Ramos (cell line): ENCODE data around the gene CHFR.
"Not testable (repeated sequence)": the region's sequence is repeated elsewhere in the genome, so short reads cannot be mapped to it uniquely, and the experiment has no call there.

Experiments used
- in situ Hi-C: fragments of 300-500 bp; cut with MboI; formaldehyde crosslinking; loops from one replicate; pipeline ENCODE4 v1.14.3; 2022; ENCODE audit warnings: low sequenced_read_pairs; ENCODE audit not compliant: unreplicated experiment

The CHFR gene

GRCh38 chr12:132814232-132814631 is 73.2 kb downstream of the CHFR start:
- in situ Hi-C loops, result no loop called here

- in situ Hi-C loops, result no loop called here
These were observed 74.0 kb downstream of the CHFR start for GRCh38 chr12:132813443-132813842.

GRCh38 chr12:132812631-132813305 is 74.6 kb downstream of the CHFR start:
- in situ Hi-C loops, result no loop called here

- in situ Hi-C loops, result not testable (repeated sequence)
These were observed 78.0 kb downstream of the CHFR start for GRCh38 chr12:132809391-132809790.

GRCh38 chr12:132807295-132808092 is 79.9 kb downstream of the CHFR start:
- in situ Hi-C loops, result no loop called here

GRCh38 chr12:132806857-132807256 is 80.5 kb downstream of the CHFR start:
- in situ Hi-C loops, result no loop called here

GRCh38 chr12:132804426-132804861 is 83.0 kb downstream of the CHFR start:
- in situ Hi-C loops, result no loop called here

GRCh38 chr12:132803888-132804287 is 83.5 kb downstream of the CHFR start:
- in situ Hi-C loops, result no loop called here

- in situ Hi-C loops, result no loop called here
These were observed 84.3 kb downstream of the CHFR start for GRCh38 chr12:132803125-132803524.

GRCh38 chr12:132801741-132802140 is 85.7 kb downstream of the CHFR start:
- in situ Hi-C loops, result no loop called here

- in situ Hi-C loops, result no loop called here
These were observed 88.6 kb downstream of the CHFR start for GRCh38 chr12:132798836-132799235.

GRCh38 chr12:132797820-132798570 is 89.4 kb downstream of the CHFR start:
- in situ Hi-C loops, result no loop called here

- in situ Hi-C loops, result no loop called here
These were observed 91.6 kb downstream of the CHFR start for GRCh38 chr12:132795847-132796246.

- in situ Hi-C loops, result not testable (repeated sequence)
These were observed 95.5 kb downstream of the CHFR start for GRCh38 chr12:132791940-132792339.

- in situ Hi-C loops, result no loop called here
These were observed 98.3 kb downstream of the CHFR start for GRCh38 chr12:132789099-132789471.

GRCh38 chr12:132788375-132789098 is 98.9 kb downstream of the CHFR start:
- in situ Hi-C loops, result no loop called here

GRCh38 chr12:132787877-132788276 is 99.5 kb downstream of the CHFR start:
- in situ Hi-C loops, result no loop called here

GRCh38 chr12:132786192-132786591 is 101.2 kb downstream of the CHFR start:
- in situ Hi-C loops, result no loop called here

GRCh38 chr12:132784580-132784979 is 102.8 kb downstream of the CHFR start:
- in situ Hi-C loops, result no loop called here

- in situ Hi-C loops, result no loop called here
These were observed 103.4 kb downstream of the CHFR start for GRCh38 chr12:132783917-132784531.
